Fibroblast of villous mesenchyme (primary cell): Measurements from ENCODE around the gene UACA. TPM values are rescaled to one million over a fixed set of nuclear protein-coding genes. Genes with fewer than 3 reads are reported as not detected.
A peak's percentile ranks its signal among the peaks of the same experiment; 100 is the strongest.

Source experiments
- DNase-seq: peaks from one replicate; pipeline ENCODE4 v3.0.0-alpha.2; 2010; ENCODE audit warnings: low read depth
- H3K4me3 ChIP-seq: 2 replicates; pipeline ENCODE4 v1.5.1; 2011; ENCODE audit warnings: low read depth, mild to moderate bottlenecking, low read length
- total RNA-seq: library from RNA; depleted of rRNA; stranded (reverse); fragments of >200 nt; gene quantifications from 2 replicates; pipeline ENCODE4 v1.2.3, GENCODE V29; 2012
- TF ChIP-seq, protein P1 (sequence below): IDR thresholded peaks from 2 replicates; pipeline ENCODE4 v1.5.1; 2012; ENCODE audit warnings: low read depth, mild to moderate bottlenecking, low read length; ENCODE audit not compliant: insufficient read depth

The UACA gene
- total RNA-seq, 1 donor = 160 TPM

DNA sequence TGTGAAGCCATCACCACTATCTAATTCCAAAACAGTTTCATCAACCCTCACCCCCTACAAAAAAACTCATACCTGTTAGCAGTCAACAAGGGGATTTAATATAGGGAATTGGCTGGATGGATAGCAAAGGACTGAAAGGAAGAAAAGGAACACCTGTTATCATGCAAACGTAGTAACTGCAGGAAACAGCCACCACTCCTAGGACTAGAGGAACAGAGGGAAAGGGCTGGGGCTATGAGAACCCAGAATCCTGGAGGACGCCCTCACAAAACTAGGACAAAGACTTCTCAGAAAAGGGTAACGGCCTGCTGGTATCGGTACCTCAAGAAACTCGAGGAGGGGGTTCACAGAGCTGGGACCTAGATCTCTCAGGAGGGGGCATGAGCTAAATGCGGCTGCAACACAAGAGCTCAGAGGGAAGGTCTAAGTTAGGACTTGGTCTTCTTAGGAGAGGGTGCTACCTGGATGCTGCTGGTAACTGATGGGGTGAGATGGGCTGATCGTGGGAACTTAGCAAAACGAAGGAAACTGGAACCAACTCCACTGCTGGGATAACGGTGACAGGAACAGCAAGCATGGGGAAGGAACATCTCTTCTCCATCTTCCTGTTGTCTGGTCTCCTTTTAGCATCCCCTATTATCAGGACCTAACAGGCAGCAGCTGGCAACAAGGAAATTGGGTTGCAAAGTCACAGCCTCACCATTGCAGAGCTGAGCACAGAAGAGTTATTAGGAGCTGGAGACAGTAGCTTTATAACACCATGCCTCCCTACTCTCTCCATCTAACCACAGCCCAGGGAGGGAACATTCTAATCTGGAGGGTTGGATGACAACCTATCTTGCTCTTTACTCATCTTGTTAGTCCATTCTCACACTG lies 147.7 kb downstream of the UACA start:
- DNase-seq = no peak
- TF ChIP-seq, protein P1, sequence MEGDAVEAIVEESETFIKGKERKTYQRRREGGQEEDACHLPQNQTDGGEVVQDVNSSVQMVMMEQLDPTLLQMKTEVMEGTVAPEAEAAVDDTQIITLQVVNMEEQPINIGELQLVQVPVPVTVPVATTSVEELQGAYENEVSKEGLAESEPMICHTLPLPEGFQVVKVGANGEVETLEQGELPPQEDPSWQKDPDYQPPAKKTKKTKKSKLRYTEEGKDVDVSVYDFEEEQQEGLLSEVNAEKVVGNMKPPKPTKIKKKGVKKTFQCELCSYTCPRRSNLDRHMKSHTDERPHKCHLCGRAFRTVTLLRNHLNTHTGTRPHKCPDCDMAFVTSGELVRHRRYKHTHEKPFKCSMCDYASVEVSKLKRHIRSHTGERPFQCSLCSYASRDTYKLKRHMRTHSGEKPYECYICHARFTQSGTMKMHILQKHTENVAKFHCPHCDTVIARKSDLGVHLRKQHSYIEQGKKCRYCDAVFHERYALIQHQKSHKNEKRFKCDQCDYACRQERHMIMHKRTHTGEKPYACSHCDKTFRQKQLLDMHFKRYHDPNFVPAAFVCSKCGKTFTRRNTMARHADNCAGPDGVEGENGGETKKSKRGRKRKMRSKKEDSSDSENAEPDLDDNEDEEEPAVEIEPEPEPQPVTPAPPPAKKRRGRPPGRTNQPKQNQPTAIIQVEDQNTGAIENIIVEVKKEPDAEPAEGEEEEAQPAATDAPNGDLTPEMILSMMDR = no peak
- no peak overlapping the region for H3K4me3 ChIP-seq

DNA sequence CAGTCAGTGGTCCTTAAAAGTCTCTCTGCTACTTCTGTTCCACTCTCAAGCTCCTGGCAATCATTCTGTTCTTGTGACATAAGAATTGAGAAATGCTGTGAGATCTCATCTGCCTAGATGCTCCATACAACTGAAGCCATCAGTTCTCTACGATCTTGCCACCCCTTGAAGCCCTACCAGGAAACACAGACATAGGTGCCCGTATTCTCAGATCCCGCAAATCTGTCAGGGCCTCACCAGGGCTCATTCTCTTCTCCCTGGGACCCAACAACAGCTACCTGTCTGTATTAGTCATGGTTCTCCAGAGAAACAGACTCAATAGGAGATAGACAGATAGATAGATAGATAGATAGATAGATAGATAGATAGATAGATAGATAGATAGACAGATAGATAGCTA lies 149.1 kb downstream of the UACA start:
- H3K4me3 ChIP-seq = no peak overlapping the region
- DNase-seq = no peak
- TF ChIP-seq, protein P1 = no peak

DNA sequence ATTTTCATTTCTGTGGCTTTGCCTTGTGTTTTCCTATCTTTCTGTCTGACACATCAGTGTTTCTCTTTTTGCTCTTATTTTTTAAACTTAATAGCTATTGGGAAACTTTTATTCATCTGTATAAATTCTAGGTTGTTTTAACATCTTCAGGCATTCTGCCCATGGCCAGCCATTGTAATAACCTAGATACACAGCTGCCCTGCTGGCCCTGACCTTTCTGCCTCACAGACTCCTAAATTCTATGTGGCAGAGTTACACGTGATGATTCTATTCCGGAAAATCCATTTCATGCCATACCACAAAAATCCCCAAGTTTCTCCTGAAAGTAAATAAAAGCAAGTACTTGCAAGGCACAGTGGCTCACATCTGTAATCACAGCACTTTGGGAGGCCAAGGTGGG lies 150.1 kb downstream of the UACA start:
- peak; percentile 77 for DNase-seq
- TF ChIP-seq, protein P1 = no peak
- H3K4me3 ChIP-seq = no peak overlapping the region

DNA sequence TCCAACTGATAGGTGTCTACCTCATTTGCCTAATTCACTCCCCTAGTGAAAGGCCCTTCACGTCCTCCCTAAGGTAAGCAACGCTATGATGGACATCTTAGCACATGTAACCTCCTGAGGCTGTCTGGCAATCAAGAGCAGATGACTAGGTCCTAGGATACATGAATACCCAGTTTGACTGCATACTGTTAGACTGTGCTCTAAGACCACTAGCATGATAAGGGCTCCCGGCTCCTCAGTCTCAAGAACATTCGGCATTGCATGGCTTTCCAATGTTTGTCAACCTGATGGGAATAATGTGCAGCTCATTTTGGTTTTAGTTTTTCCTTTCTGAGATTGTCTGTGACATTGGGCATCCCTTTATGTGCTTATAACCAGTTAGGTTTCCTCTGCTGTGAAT lies 152.1 kb downstream of the UACA start:
- no peak for DNase-seq
- no peak overlapping the region for H3K4me3 ChIP-seq
- TF ChIP-seq, protein P1 = no peak

DNA sequence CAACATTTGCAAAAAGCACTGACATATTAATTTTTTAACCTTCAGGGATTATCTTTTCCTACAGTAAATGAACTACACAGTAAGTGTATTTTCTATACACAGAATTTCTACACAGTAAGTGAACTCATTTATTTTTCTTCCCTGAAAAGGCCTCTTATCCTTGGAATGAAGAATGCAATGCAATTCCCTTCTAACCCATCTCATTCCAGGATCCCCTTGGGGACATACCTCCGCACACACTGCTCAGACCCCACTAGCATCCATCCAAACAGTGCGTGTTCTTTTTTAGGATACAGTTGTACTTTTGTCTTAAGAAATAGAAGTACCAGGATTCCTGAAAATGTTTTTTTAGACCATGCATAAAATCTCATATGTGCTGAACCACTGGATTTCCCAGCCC lies 152.8 kb downstream of the UACA start:
- TF ChIP-seq, protein P1 = no peak
- H3K4me3 ChIP-seq = no peak overlapping the region
- DNase-seq = no peak

DNA sequence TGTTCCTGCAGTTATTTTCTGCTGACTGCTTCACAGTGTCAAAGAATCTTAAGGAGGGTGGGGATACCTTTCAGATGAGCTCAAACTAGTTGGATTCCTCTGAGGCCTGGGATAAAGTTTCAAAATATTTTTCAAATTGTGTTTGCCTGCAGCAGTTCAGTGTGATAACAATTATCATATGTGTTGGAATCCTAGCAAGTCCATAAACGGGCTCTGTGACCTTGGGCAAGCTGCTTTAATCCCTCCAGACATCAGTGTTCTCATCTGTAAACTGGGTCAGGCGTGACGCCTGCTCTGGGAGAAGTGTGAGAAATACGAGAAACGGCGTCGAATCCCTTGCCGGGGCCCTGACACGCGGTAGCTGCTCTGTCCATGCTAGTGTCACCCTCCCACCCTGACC lies 153.5 kb downstream of the UACA start:
- TF ChIP-seq, protein P1 = no peak
- H3K4me3 ChIP-seq = no peak overlapping the region
- peak; percentile 45 for DNase-seq
